Heart right ventricle (tissue), 16 donors: ENCODE data around the gene SOCS3. TPM values are rescaled to one million over a fixed set of nuclear protein-coding genes. Genes with fewer than 3 reads are reported as not detected.

Experiments used
- ATAC-seq, 8 donors: fragments of 200-7000 bp; cut with Tn5 transposase; one replicate each; pipeline ENCODE4 v1.9.1; 2020; ENCODE audit warnings: mild to moderate bottlenecking in 8 of 8, moderate library complexity in 8 of 8, moderate number of reproducible peaks in 1 of 8
- DNase-seq, 2 donors: peaks; one replicate each; pipeline ENCODE4 v3.0.0-alpha.2; 2020
- H3K27ac ChIP-seq, 10 donors: fragments of 200-600 bp; sonication (generic) in 2 of 10; one replicate each; pipeline versions ENCODE4 v1.5.0 to v1.8.0; 2020 to 2022; ENCODE audit warnings: mild to moderate bottlenecking in 3 of 10
- H3K27me3 ChIP-seq, 7 donors: fragments of 200-600 bp; one replicate each; pipeline ENCODE4 v1.8.0; 2021 to 2022; ENCODE audit warnings: mild to moderate bottlenecking in 2 of 7
- H3K36me3 ChIP-seq, 9 donors: fragments of 200-600 bp; sonication (generic) in 1 of 9; one replicate each; pipeline versions ENCODE4 v1.5.0 to v1.8.0; 2020 to 2022; ENCODE audit warnings: mild to moderate bottlenecking in 2 of 9
- H3K4me1 ChIP-seq, 9 donors: fragments of 200-600 bp; sonication (generic) in 1 of 9; one replicate each; pipeline versions ENCODE4 v1.5.0 to v1.8.0; 2020 to 2022; ENCODE audit warnings: mild to moderate bottlenecking in 4 of 9
- H3K4me3 ChIP-seq, 10 donors: fragments of 200-600 bp; sonication (generic) in 2 of 10; one replicate each; pipeline versions ENCODE4 v1.5.0 to v1.8.0; 2020 to 2022; ENCODE audit warnings: mild to moderate bottlenecking in 7 of 10, moderate library complexity in 2 of 10
- H3K9me3 ChIP-seq, 11 donors: fragments of 200-600 bp in 10 of 11; sonication (generic) in 2 of 11; one replicate each; pipeline versions ENCODE4 v1.5.0 to v1.8.0; 2013 to 2022; ENCODE audit warnings: mild to moderate bottlenecking in 2 of 11, control low read depth in 1 of 11, moderate library complexity in 1 of 11
- CTCF ChIP-seq, 9 donors: fragments of 200-600 bp; sonication (generic) in 2 of 9; IDR thresholded peaks; one replicate each; pipeline versions ENCODE4 v1.5.0 to v1.8.0; 2021 to 2022; ENCODE audit warnings: antibody characterized with exemption in 9 of 9, mild to moderate bottlenecking in 5 of 9, moderate library complexity in 1 of 9
- WGBS, 2 donors: extraction: QIAGEN DNeasy Blood & Tissue Kit; methylation state at CpG; one replicate each; pipeline ENCODE4 v1.1.7; 2013; ENCODE audit warnings: inconsistent platforms in 1 of 2; 5-methylcytosine and 5-hydroxymethylcytosine counted together
- intact Hi-C, 10 donors: fragments of 100-400 bp; cut with DNase I; formaldehyde crosslinking; loops; one replicate each; pipeline versions ENCODE4 v1.11.1 to v1.14.2; 2022
- polyA plus RNA-seq, 2 donors: library from polyadenylated mRNA; stranded (reverse); fragments of 200-250 nt; gene quantifications; one replicate each; pipeline ENCODE4 v1.2.3, GENCODE V29; 2013
- total RNA-seq, 10 donors: library from RNA; stranded (reverse); fragmentation: NEBNext Ultra II Directional in 3 of 10; extraction: Animal tissue kit (Norgen Biotek cat#: 25700) in 3 of 10; gene quantifications; one replicate each; pipeline versions ENCODE4 v1.2.1 to v1.2.4, GENCODE V29; 2021 to 2023
- donor health status: Arrhythmogenic right ventricular cardiomyopathy.
- donor health status: ischemic (EF 13 %, LVEDD 7.1; RV severe dilation, severe dysfunction).
- donor health status: healthy with polysubstance abuse.
- donor health status: DM: no; HTN: yes; CAD: no.
- donor health status: DM: no; HTN: no; CAD: no.
- donor health status: ischemic (EF 25% LVEDD 6.9; RV normal size, moderate dysfunction).
- donor health status: ischemic (EF 25% LVEDD 5.7; RV mildly dilated, moderate dysfunction).
- donor health status: healthy.
- donor health status: DM: yes; HTN: yes; CAD: no.
- donor health status: Ischemic cardiomyopathy.
- donor health status: ischemic (EF 35%, LVEDD 5.7; RV mildly dilated, moderate dysfunction).
- donor health status: nonischemic (EF 11% LVEDD 7.7; RV severe dilation, severe dysfunction).
- donor health status: DM: yes; HTN: yes; CAD: no.
- donor health status: PGD.
- donor health status: ischemic (EF 29% LVEDD 5.4; RV normal size, mild dysfunction).
- donor health status: nonischemic (EF 23%, LVEDD 6.1; RV moderate dilation, normal function).

Gene SOCS3
- total and polyA plus RNA-seq, 12 donors, result 7.7 to 189 (median 17.0) TPM

DNA sequence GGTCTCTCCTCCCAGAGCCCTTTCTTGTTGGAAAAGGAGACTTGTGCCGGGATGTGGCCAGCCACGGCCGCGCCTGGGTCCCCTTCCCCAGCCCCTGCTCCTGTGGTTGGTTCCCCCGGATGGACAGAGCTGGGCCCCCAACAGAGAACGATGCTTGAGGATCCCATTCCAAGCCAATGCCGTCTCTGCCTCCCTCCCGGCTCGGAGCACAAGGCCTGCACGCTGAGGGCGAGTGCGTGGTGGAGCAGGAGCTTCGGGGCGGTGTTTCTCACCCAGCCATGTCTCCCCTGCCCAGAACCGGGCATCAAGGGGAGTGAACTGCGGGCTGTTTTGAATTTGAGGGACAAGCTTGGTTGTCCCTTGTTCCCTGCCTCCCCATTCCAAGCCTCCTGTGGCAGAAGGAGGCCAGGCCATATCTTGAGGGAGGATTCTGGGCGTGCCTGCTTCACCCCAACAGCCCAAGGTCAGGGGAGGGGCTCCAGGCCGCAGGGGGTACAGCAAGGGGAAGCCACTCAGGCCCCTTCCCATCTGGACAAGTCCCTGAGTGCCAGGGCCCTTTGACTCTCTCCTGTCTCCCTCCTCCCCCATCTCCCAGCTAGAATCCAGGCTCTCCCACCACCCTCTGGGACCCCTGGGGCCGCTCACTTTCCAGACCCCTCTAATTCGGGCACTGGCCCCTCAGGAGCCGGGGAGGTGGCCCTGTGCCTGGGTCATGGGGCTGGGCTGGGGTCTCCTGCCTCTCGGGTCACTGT is 43.6 kb downstream of the SOCS3 start:
- intact Hi-C loops, result no loop called here
- H3K27ac ChIP-seq, result peak overlapping the region in 9 of 10 donors; percentile 59 to 91 (median 79)
- DNase-seq (no peak), ATAC-seq (peak in 1 of 8 donors; percentile 1)
- no peaks in the 10 kb centered on the region for H3K9me3 ChIP-seq
- peaks cover 13 to 50% (median 37%) of the 10 kb centered on the region in 9 donors for H3K4me1 ChIP-seq
- no peak for TF ChIP-seq CTCF (IDR thresholded peaks at IDR 0.05)
- 84% methylated on average over 22 of the region's 22 CpGs for WGBS, 2 donors
- peaks cover 0 to 25% (median 0%) of the 10 kb centered on the region in 7 donors for H3K27me3 ChIP-seq
- no peaks in the 10 kb centered on the region for H3K36me3 ChIP-seq
- no peak overlapping the region for H3K4me3 ChIP-seq

- DNase-seq, result peak; percentile 73 to 75
- Histone ChIP-seq H3K4me1 (peaks cover 13 to 50% (median 37%) of the 10 kb centered on the region in 9 donors), H3K4me3 (no peak overlapping the region), H3K27me3 (peaks cover 0 to 25% (median 0%) of the 10 kb centered on the region in 7 donors), H3K36me3 (no peaks in the 10 kb centered on the region), H3K27ac (peak overlapping the region in 9 of 10 donors; percentile 59 to 91 (median 79)), H3K9me3 (no peaks in the 10 kb centered on the region)
- intact Hi-C loops, result no loop called here
- ATAC-seq, result peak; percentile 37 to 71 (median 59)
- peak in 1 of 9 donors; percentile 16 for TF ChIP-seq CTCF (IDR thresholded peaks at IDR 0.05)
- WGBS, 2 donors, result 36 to 43% methylated on average over 12 of the region's 12 CpGs
These were observed 44.3 kb downstream of the SOCS3 start for GRCh38 chr17:78315355-78316114.

GRCh38 chr17:78314683-78315354 is 45.1 kb downstream of the SOCS3 start:
- intact Hi-C loops, result no loop called here
- Histone ChIP-seq H3K27ac (peak overlapping the region in 9 of 10 donors; percentile 59 to 91 (median 79)), H3K4me3 (peak overlapping the region in 3 of 10 donors; percentile 52 to 58 (median 54)), H3K9me3 (no peaks in the 10 kb centered on the region), H3K4me1 (peaks cover 13 to 50% (median 37%) of the 10 kb centered on the region in 9 donors), H3K27me3 (peaks cover 0 to 25% (median 0%) of the 10 kb centered on the region in 7 donors), H3K36me3 (no peaks in the 10 kb centered on the region)
- 85 to 93% methylated on average over 12 of the region's 12 CpGs for WGBS, 2 donors
- DNase-seq (no peak), ATAC-seq (no peak)
- no peak for TF ChIP-seq CTCF (IDR thresholded peaks at IDR 0.05)
